IMR-90 (cell line): Measurements from ENCODE around the gene ANO8. TPM values are rescaled to one million over a fixed set of nuclear protein-coding genes. Genes with fewer than 3 reads are reported as not detected.

Experiments
- ATAC-seq: fragments of 200-7000 bp; cut with Tn5 transposase; 2 replicates; pipeline ENCODE4 v1.9.1; 2020; ENCODE audit warnings: low read depth, mild to moderate bottlenecking, moderate library complexity
- BruUV-seq: library from RNA; stranded (reverse); fragments of 400-500 nt; replicated peaks from 2 replicates; lab custom pipeline; 2021; lab: Mats Ljungman, UMichigan
- CTCF ChIA-PET: fragments of 300-600 bp; formaldehyde crosslinking; extraction: SDS; loops from one replicate; lab custom pipeline; 2021; ENCODE audit warnings: antibody characterized with exemption; lab: Yijun Ruan, JAX
- POLR2A ChIA-PET: fragments of 300-600 bp; sonication (Branson Sonifier 250); formaldehyde crosslinking; loops from one replicate; lab custom pipeline; 2022; ENCODE audit warnings: antibody characterized with exemption; ENCODE audit not compliant: unreplicated experiment; lab: Charles Lee
- DNase-seq: peaks from one replicate; pipeline ENCODE4 v3.0.0; 2013
- H2AFZ ChIP-seq: replicated peaks from 2 replicates; pipeline ENCODE3; 2013; ENCODE audit warnings: low read length, mild to moderate bottlenecking; ENCODE audit not compliant: poor library complexity
- H2AK5ac ChIP-seq: 2 replicates; pipeline ENCODE4 v1.6.1; 2013; ENCODE audit warnings: low read depth, low read length, inconsistent platforms
- H2AK9ac ChIP-seq: replicated peaks from 2 replicates; pipeline ENCODE3; 2013; ENCODE audit warnings: mild to moderate bottlenecking, low read depth, low read length, moderate library complexity; ENCODE audit not compliant: poor library complexity
- H2BK120ac ChIP-seq: 2 replicates; pipeline ENCODE4 v1.6.1; 2013; ENCODE audit warnings: low read depth, low read length, inconsistent platforms
- H2BK15ac ChIP-seq: 3 replicates; pipeline ENCODE4 v1.6.1; 2013; ENCODE audit warnings: low read depth, low read length, inconsistent platforms
- H2BK20ac ChIP-seq: 2 replicates; pipeline ENCODE4 v1.6.1; 2013; ENCODE audit warnings: low read depth, mild to moderate bottlenecking, inconsistent platforms, low read length, moderate library complexity
- H2BK5ac ChIP-seq: 2 replicates; pipeline ENCODE4 v1.6.1; 2013; ENCODE audit warnings: mild to moderate bottlenecking, low read depth, low read length, inconsistent platforms; ENCODE audit not compliant: poor library complexity, severe bottlenecking
- H3K14ac ChIP-seq: replicated peaks from 2 replicates; pipeline ENCODE4 v1.6.1; 2013; ENCODE audit warnings: low read depth, low read length, inconsistent platforms
- H3K18ac ChIP-seq: 2 replicates; pipeline ENCODE4 v1.6.1; 2013; ENCODE audit warnings: low read depth, low read length, control low read depth
- H3K23ac ChIP-seq: 2 replicates; pipeline ENCODE4 v1.6.1; 2013; ENCODE audit warnings: low read depth, low read length, inconsistent platforms
- H3K27ac ChIP-seq: 2 replicates; pipeline ENCODE4 v1.5.1; 2013; ENCODE audit warnings: mild to moderate bottlenecking, control low read depth, low read length; ENCODE audit not compliant: insufficient read depth
- H3K27me3 ChIP-seq: 2 replicates; pipeline ENCODE4 v1.6.1; 2013; ENCODE audit warnings: low read length; ENCODE audit not compliant: control insufficient read depth, insufficient read depth
- H3K36me3 ChIP-seq: 2 replicates; pipeline ENCODE4 v1.6.1; 2013; ENCODE audit warnings: low read length, mixed read lengths; ENCODE audit not compliant: control insufficient read depth, insufficient read depth
- H3K4ac ChIP-seq: 2 replicates; pipeline ENCODE4 v1.6.1; 2013; ENCODE audit warnings: low read depth, low read length, inconsistent platforms
- H3K4me1 ChIP-seq: 2 replicates; pipeline ENCODE4 v1.6.1; 2013; ENCODE audit warnings: low read length, mixed read lengths; ENCODE audit not compliant: control insufficient read depth, insufficient read depth
- H3K4me2 ChIP-seq: 2 replicates; pipeline ENCODE4 v1.6.1; 2013; ENCODE audit warnings: low read depth, mild to moderate bottlenecking, control low read depth, low read length, moderate library complexity
- H3K4me3 ChIP-seq: 2 replicates; pipeline ENCODE4 v1.5.1; 2013; ENCODE audit warnings: low read depth, mild to moderate bottlenecking, control low read depth, low read length, moderate library complexity; ENCODE audit not compliant: insufficient read depth
- H3K56ac ChIP-seq: 2 replicates; pipeline ENCODE4 v1.6.1; 2013; ENCODE audit warnings: low read length, inconsistent platforms; ENCODE audit not compliant: insufficient read depth; ENCODE audit errors: extremely low read depth
- H3K79me1 ChIP-seq, 2 experiments: 2 replicates each; pipeline ENCODE4 v1.6.1; 2013; ENCODE audit warnings: low read length in 2 of 2, inconsistent platforms in 1 of 2, low read depth in 1 of 2
- H3K9ac ChIP-seq: 2 replicates; pipeline ENCODE4 v1.6.1; 2013; ENCODE audit warnings: low read depth, low read length, control low read depth
- H3K9me1 ChIP-seq: 2 replicates; pipeline ENCODE4 v1.6.1; 2013; ENCODE audit warnings: low read length, inconsistent platforms; ENCODE audit not compliant: insufficient read depth
- H3K9me3 ChIP-seq: 2 replicates; pipeline ENCODE4 v1.6.1; 2013; ENCODE audit warnings: low read length; ENCODE audit not compliant: control insufficient read depth, insufficient read depth
- H4K20me1 ChIP-seq: 2 replicates; pipeline ENCODE4 v1.6.1; 2013; ENCODE audit warnings: low read length, inconsistent platforms; ENCODE audit not compliant: insufficient read depth
- H4K5ac ChIP-seq: 2 replicates; pipeline ENCODE4 v1.6.1; 2013; ENCODE audit warnings: mild to moderate bottlenecking, low read depth, low read length, control low read depth
- H4K8ac ChIP-seq, 2 experiments: 2 replicates each; pipeline ENCODE4 v1.6.1; 2013; ENCODE audit warnings: low read depth in 2 of 2, low read length in 2 of 2, control low read depth in 1 of 2, inconsistent platforms in 1 of 2
- H4K91ac ChIP-seq: 2 replicates; pipeline ENCODE4 v1.6.1; 2013; ENCODE audit warnings: low read depth, low read length, inconsistent platforms; ENCODE audit not compliant: insufficient read depth
- MAZ ChIP-seq: IDR thresholded peaks from 2 replicates; pipeline ENCODE4 v1.6.1; 2012; ENCODE audit warnings: low read depth, mild to moderate bottlenecking, low read length, improper control_type of control experiment, moderate library complexity, borderline replicate concordance
- NFE2L2 ChIP-seq: fragments of 150-350 bp; IDR thresholded peaks from 2 replicates; pipeline ENCODE4 v1.6.1; 2016; ENCODE audit warnings: low read depth, mild to moderate bottlenecking, low read length
- RAD21 ChIP-seq: IDR thresholded peaks from 2 replicates; pipeline ENCODE4 v1.6.1; 2012; ENCODE audit warnings: low read length, improper control_type of control experiment
- SMC3 ChIP-seq: fragments of 150-350 bp; IDR thresholded peaks from 2 replicates; pipeline ENCODE4 v1.6.1; 2016; ENCODE audit warnings: low read depth, mild to moderate bottlenecking, antibody characterized with exemption, low read length, moderate library complexity
- WGBS, 2 experiments: methylation state at CpG; one replicate each; pipeline versions ENCODE4 v1.1.5 to v1.1.7; 2013; ENCODE audit warnings: missing lambda C conversion rate in 2 of 2; ENCODE audit not compliant: insufficient read length in 1 of 2; ENCODE audit errors: extremely low coverage in 2 of 2; 5-methylcytosine and 5-hydroxymethylcytosine counted together
- dilution Hi-C: fragments of 300-500 bp; cut with HindIII; formaldehyde crosslinking; loops from one replicate; pipeline ENCODE4 v1.14.3; 2018; ENCODE audit warnings: low sequenced_read_pairs; ENCODE audit not compliant: unreplicated experiment
- in situ Hi-C: fragments of 300-500 bp; cut with MboI; formaldehyde crosslinking; loops from 3 replicates; pipeline ENCODE4 v1.14.3; 2019; ENCODE audit warnings: low sequenced_read_pairs, inconsistent platforms, mixed read lengths
- intact Hi-C: fragments of 100-400 bp; cut with micrococcal nuclease; formaldehyde crosslinking; loops from 2 replicates; pipeline ENCODE4 v1.10.0; 2022
- polyA plus RNA-seq, 3 experiments: library from polyadenylated mRNA; depleted of rRNA; stranded (reverse); fragments of >200 nt; gene quantifications; 2 replicates each; pipeline ENCODE4 v1.2.3, GENCODE V29; 2012; ENCODE audit warnings: low replicate concordance in 1 of 3
- total RNA-seq: library from RNA; depleted of rRNA; stranded (reverse); fragments of >200 nt; gene quantifications from 2 replicates; pipeline ENCODE4 v1.2.3, GENCODE V29; 2012
- TF ChIP-seq, protein P1 (sequence below): conservative IDR thresholded peaks from 2 replicates; pipeline ENCODE4 v1.5.1; 2012; ENCODE audit warnings: mild to moderate bottlenecking, low read depth, low read length, improper control_type of control experiment

The ANO8 gene
- total and polyA plus RNA-seq, 2 of the 4 experiments (the other 2 are of a cell fraction), result 1.6 to 5.6 TPM

DNA sequence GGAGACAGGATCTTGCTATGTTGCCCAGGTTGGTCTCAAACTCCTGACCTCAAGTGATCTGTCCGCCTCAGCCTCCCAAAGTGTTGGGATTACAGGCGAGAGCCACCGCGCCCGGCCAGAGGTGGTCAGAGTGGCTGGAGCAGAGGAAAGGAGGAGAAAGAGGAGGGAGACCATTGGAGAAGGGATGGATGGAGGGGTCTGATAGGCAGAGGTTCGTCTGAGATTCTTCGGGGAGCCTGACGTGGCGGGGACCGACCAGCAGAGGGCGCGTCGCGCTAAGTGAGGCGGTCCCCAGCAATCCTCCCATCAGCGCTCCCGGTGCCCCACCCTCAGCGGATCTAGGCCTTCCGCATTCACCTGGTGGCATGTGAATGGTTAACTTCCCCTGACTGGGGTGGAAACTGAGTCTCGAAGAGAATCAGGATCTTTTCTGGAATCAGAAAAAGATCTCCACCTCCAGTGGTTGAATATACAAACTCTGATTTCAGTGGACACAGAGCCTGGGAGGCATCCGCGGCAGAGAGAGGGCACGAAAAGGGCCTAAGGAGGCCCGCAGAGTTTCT, 11.5 kb upstream of the ANO8 start:
- DNase-seq (peak; percentile 42), ATAC-seq (peak; percentile 98)
- H2AK5ac ChIP-seq, result no peak overlapping the region
- no peak overlapping the region for H4K5ac ChIP-seq
- TF ChIP-seq, protein P1, sequence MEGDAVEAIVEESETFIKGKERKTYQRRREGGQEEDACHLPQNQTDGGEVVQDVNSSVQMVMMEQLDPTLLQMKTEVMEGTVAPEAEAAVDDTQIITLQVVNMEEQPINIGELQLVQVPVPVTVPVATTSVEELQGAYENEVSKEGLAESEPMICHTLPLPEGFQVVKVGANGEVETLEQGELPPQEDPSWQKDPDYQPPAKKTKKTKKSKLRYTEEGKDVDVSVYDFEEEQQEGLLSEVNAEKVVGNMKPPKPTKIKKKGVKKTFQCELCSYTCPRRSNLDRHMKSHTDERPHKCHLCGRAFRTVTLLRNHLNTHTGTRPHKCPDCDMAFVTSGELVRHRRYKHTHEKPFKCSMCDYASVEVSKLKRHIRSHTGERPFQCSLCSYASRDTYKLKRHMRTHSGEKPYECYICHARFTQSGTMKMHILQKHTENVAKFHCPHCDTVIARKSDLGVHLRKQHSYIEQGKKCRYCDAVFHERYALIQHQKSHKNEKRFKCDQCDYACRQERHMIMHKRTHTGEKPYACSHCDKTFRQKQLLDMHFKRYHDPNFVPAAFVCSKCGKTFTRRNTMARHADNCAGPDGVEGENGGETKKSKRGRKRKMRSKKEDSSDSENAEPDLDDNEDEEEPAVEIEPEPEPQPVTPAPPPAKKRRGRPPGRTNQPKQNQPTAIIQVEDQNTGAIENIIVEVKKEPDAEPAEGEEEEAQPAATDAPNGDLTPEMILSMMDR, result peak; percentile 90
- TF ChIP-seq SMC3, result peak; percentile 80
- TF ChIP-seq MAZ, result peak; percentile 76; the same call in 1 of the 2 replicates
- TF ChIP-seq NFE2L2, result no peak
- TF ChIP-seq RAD21, result peak; percentile 80
- no TSS peak for BruUV-seq
- H2BK120ac ChIP-seq, result no peak overlapping the region
- H3K27me3 ChIP-seq, result peaks cover 2% of the 10 kb centered on the region; the same call in 1 of the 2 replicates
- intact Hi-C loops, result loop anchor here (1.0 to 2.0 kb wide), 3 partner anchors 40 to 509 kb away; no protein-coding TSS in a partner anchor
- peak overlapping the region; percentile 83 for H2AFZ ChIP-seq
- peaks cover 5% of the 10 kb centered on the region; the same call in 1 of the 2 replicates for H3K36me3 ChIP-seq
- WGBS, 2 experiments, result 48% methylated on average over 7 of the region's 24 CpGs; no CpG with 5 or more reads in 1 of the 2 experiments
- no peaks in the 10 kb centered on the region for H3K9me3 ChIP-seq
- H4K20me1 ChIP-seq, result no peaks in the 10 kb centered on the region
- in situ Hi-C loops, result loop anchor here (5.0 kb wide), 1 partner anchor 41 kb away; no protein-coding TSS in a partner anchor
- no peak overlapping the region for H3K4me3 ChIP-seq
- no peak overlapping the region for H3K4ac ChIP-seq
- no peaks in the 10 kb centered on the region for H3K9me1 ChIP-seq
- 0 out of 2 replicates have a peak, but pooled peaks cover 2% of the 10 kb centered on the region for H3K4me1 ChIP-seq
- no peak overlapping the region for H2BK5ac ChIP-seq
- no peaks in the 10 kb centered on the region for H3K79me1 ChIP-seq
- no peak overlapping the region for H4K8ac ChIP-seq
- no peak overlapping the region for H4K91ac ChIP-seq
- CTCF ChIA-PET, result no interaction called here
- H3K27ac ChIP-seq, result no peak overlapping the region
- H2AK9ac ChIP-seq, result no peak overlapping the region
- H3K4me2 ChIP-seq, result no peak overlapping the region
- dilution Hi-C loops, result no loop called here
- H3K14ac ChIP-seq, result no peak overlapping the region
- H3K18ac ChIP-seq, result no peak overlapping the region
- no peak overlapping the region for H3K9ac ChIP-seq
- H3K23ac ChIP-seq, result no peak overlapping the region
- H2BK20ac ChIP-seq, result no peak overlapping the region
- H3K56ac ChIP-seq, result no peak overlapping the region
- H2BK15ac ChIP-seq, result no peak overlapping the region
- POLR2A ChIA-PET, result no interaction called here
